SK-N-SH (cell line): ENCODE measurements around the gene PLCH1. TPM values are rescaled to one million over a fixed set of nuclear protein-coding genes. Genes with fewer than 3 reads are reported as not detected.

Experiments used
- CTCF ChIA-PET: fragments of 300-600, 350-600 bp; formaldehyde crosslinking; extraction: SDS; loops from one replicate; lab custom pipeline; 2021; lab: Yijun Ruan, JAX
- POLR2A ChIA-PET: fragments of 350-600 bp; sonication (Branson Sonifier 250); formaldehyde crosslinking; extraction: SDS; loops from one replicate; lab custom pipeline; 2020; ENCODE audit warnings: antibody characterized with exemption, inconsistent platforms; lab: Yijun Ruan, JAX
- DNase-seq: peaks from one replicate; pipeline ENCODE4 v3.0.0; 2012
- H2AFZ ChIP-seq: fragments of 200-600 bp; sonication (generic); 2 replicates; pipeline ENCODE4 v1.8.1; 2016; ENCODE audit warnings: antibody characterized with exemption, mild to moderate bottlenecking, low read depth
- H3F3A ChIP-seq: fragments of 200-600 bp; sonication (generic); replicated peaks from 2 replicates; pipeline ENCODE3; 2016; ENCODE audit warnings: antibody characterized with exemption, mild to moderate bottlenecking; ENCODE audit not compliant: insufficient read depth
- H3K27ac ChIP-seq, 2 experiments: fragments of 200-500 bp in 1 of 2; fragments of 200-600 bp in 1 of 2; sonication (Bioruptor generic) in 1 of 2; sonication (generic), shearing (Covaris generic) in 1 of 2; 2 replicates each; pipeline versions ENCODE4 v1.5.1 to v1.6.1; 2014 to 2016; ENCODE audit warnings: low read depth in 2 of 2, inconsistent platforms in 1 of 2, low read length in 1 of 2, mild to moderate bottlenecking in 1 of 2, mixed read lengths in 1 of 2
- H3K27me3 ChIP-seq: fragments of 200-600 bp; sonication (generic), shearing (Covaris generic); 2 replicates; pipeline ENCODE4 v1.6.1; 2016; ENCODE audit warnings: mixed run types; ENCODE audit not compliant: insufficient read depth
- H3K36me3 ChIP-seq, 2 experiments: fragments of 200-500 bp in 1 of 2; fragments of 200-600 bp in 1 of 2; sonication (Bioruptor generic) in 1 of 2; sonication (generic) in 1 of 2; replicated peaks in 1 of 2; 2 replicates each; pipeline versions ENCODE3 to v1.5.1; 2014 to 2016; ENCODE audit warnings: low read length in 1 of 2, mild to moderate bottlenecking in 1 of 2; ENCODE audit not compliant: insufficient read depth in 2 of 2, control insufficient read depth in 1 of 2
- H3K4me1 ChIP-seq, 2 experiments: fragments of 200-500 bp in 1 of 2; fragments of 200-600 bp in 1 of 2; sonication (Bioruptor generic) in 1 of 2; sonication (generic), shearing (Covaris generic) in 1 of 2; 2 replicates each; pipeline versions ENCODE4 v1.5.1 to v1.6.1; 2014 to 2016; ENCODE audit warnings: low read depth in 1 of 2, low read length in 1 of 2, mixed run types in 1 of 2; ENCODE audit not compliant: insufficient read depth in 2 of 2, control insufficient read depth in 1 of 2
- H3K4me2 ChIP-seq: fragments of 200-600 bp; sonication (generic), shearing (Covaris generic); 2 replicates; pipeline ENCODE4 v1.6.1; 2017; ENCODE audit warnings: mixed run types
- H3K4me3 ChIP-seq, 2 experiments: fragments of 200-500 bp in 1 of 2; fragments of 200-600 bp in 1 of 2; sonication (Bioruptor generic) in 1 of 2; sonication (generic), shearing (Covaris generic) in 1 of 2; 2 replicates each; pipeline versions ENCODE4 v1.5.1 to v1.8.1; 2014 to 2016; ENCODE audit warnings: low read depth in 2 of 2, inconsistent platforms in 1 of 2, low read length in 1 of 2, mild to moderate bottlenecking in 1 of 2, mixed read lengths in 1 of 2, moderate library complexity in 1 of 2
- H3K79me2 ChIP-seq: fragments of 200-600 bp; sonication (generic); 2 replicates; pipeline ENCODE4 v1.8.1; 2017; ENCODE audit warnings: mild to moderate bottlenecking; ENCODE audit not compliant: insufficient read depth
- H3K9ac ChIP-seq: fragments of 200-600 bp; sonication (generic); 2 replicates; pipeline ENCODE4 v1.6.1; 2017; ENCODE audit warnings: mixed run types
- H3K9me2 ChIP-seq: fragments of 200-600 bp; sonication (generic); 2 replicates; pipeline ENCODE4 v1.6.1; 2017; ENCODE audit warnings: mixed run types
- H3K9me3 ChIP-seq: fragments of 200-600 bp; sonication (generic); 2 replicates; pipeline ENCODE4 v1.6.1; 2017; ENCODE audit warnings: mixed run types, mild to moderate bottlenecking, moderate library complexity
- H4K20me1 ChIP-seq: fragments of 200-600 bp; sonication (generic); 2 replicates; pipeline ENCODE4 v1.6.1; 2017; ENCODE audit warnings: mild to moderate bottlenecking, mixed run types; ENCODE audit not compliant: insufficient read depth
- CHD2 ChIP-seq: fragments of 150-350 bp; IDR thresholded peaks from 2 replicates; pipeline ENCODE4 v1.6.1; 2018; ENCODE audit warnings: low read length; ENCODE audit not compliant: partially characterized antibody
- ELF1 ChIP-seq: IDR thresholded peaks from 2 replicates; pipeline ENCODE4 v1.4.0; 2012
- EZH2phosphoT487 ChIP-seq: fragments of 200-600 bp; sonication (generic); IDR thresholded peaks from 2 replicates; pipeline ENCODE4 v1.6.1; 2017; ENCODE audit warnings: low read depth, mixed run types, mild to moderate bottlenecking, antibody characterized with exemption, moderate library complexity, borderline replicate concordance
- FOSL2 ChIP-seq: IDR thresholded peaks from 2 replicates; pipeline ENCODE4 v1.4.0; 2012; ENCODE audit warnings: low read depth, mild to moderate bottlenecking, moderate library complexity, borderline replicate concordance
- GATA2 ChIP-seq: sonication (generic); formaldehyde crosslinking; IDR thresholded peaks from 2 replicates; pipeline ENCODE4 v1.5.0; 2020; ENCODE audit warnings: mild to moderate bottlenecking, missing genetic modification reagents
- JUND ChIP-seq: IDR thresholded peaks from 2 replicates; pipeline ENCODE4 v1.4.0; 2012
- MEF2A ChIP-seq: IDR thresholded peaks from 2 replicates; pipeline ENCODE4 v1.4.0; 2012; ENCODE audit warnings: low read depth, borderline replicate concordance
- MXI1 ChIP-seq: IDR thresholded peaks from 2 replicates; pipeline ENCODE4 v1.6.1; 2012; ENCODE audit warnings: mild to moderate bottlenecking, low read depth, low read length, improper control_type of control experiment
- NRF1 ChIP-seq: IDR thresholded peaks from 2 replicates; pipeline ENCODE4 v1.6.1; 2012; ENCODE audit warnings: low read depth, mild to moderate bottlenecking, low read length
- POLR2AphosphoS5 ChIP-seq: IDR thresholded peaks from 2 replicates; pipeline ENCODE4 v1.6.1; 2012; ENCODE audit warnings: low read depth, low read length
- RAD21 ChIP-seq: IDR thresholded peaks from 2 replicates; pipeline ENCODE4 v1.6.1; 2012; ENCODE audit warnings: mild to moderate bottlenecking, low read length
- RFX5 ChIP-seq: IDR thresholded peaks from 2 replicates; pipeline ENCODE4 v1.6.1; 2012; ENCODE audit warnings: mild to moderate bottlenecking, improper control_type of control experiment, low read length
- SMC3 ChIP-seq: IDR thresholded peaks from 2 replicates; pipeline ENCODE4 v1.6.1; 2012; ENCODE audit warnings: low read depth, low read length, improper control_type of control experiment
- TEAD4 ChIP-seq: IDR thresholded peaks from 2 replicates; pipeline ENCODE4 v1.4.0; 2012; ENCODE audit warnings: mild to moderate bottlenecking, borderline replicate concordance; ENCODE audit not compliant: insufficient read depth
- WGBS: methylation state at CpG from one replicate; pipeline ENCODE4 v1.1.6; 2017; ENCODE audit warnings: low lambda C conversion rate; 5-methylcytosine and 5-hydroxymethylcytosine counted together
- polyA plus RNA-seq, 3 experiments: library from polyadenylated mRNA; depleted of rRNA; stranded (reverse); fragments of >200 nt; gene quantifications; 2 replicates each; pipeline ENCODE4 v1.2.3, GENCODE V29; 2012
- TF ChIP-seq, protein P1 (sequence below): IDR thresholded peaks from 2 replicates; pipeline ENCODE4 v1.4.0; 2012; ENCODE audit warnings: low read depth, borderline replicate concordance
- TF ChIP-seq, protein P2 (sequence below): IDR thresholded peaks from 2 replicates; pipeline ENCODE4 v1.4.0; 2012; ENCODE audit warnings: low read depth, borderline replicate concordance
- TF ChIP-seq, protein P3 (sequence below): IDR thresholded peaks from 2 replicates; pipeline ENCODE4 v1.4.0; 2012; ENCODE audit warnings: low read depth
- TF ChIP-seq, protein P4 (sequence below): fragments of 200-600 bp; sonication (generic); IDR thresholded peaks from 2 replicates; pipeline ENCODE4 v1.6.1; 2017; ENCODE audit warnings: antibody characterized with exemption, mild to moderate bottlenecking, moderate library complexity

The PLCH1 gene
- polyA plus RNA-seq, 1 of the 3 experiments (the other 2 are of a cell fraction), result 0.26 TPM

DNA sequence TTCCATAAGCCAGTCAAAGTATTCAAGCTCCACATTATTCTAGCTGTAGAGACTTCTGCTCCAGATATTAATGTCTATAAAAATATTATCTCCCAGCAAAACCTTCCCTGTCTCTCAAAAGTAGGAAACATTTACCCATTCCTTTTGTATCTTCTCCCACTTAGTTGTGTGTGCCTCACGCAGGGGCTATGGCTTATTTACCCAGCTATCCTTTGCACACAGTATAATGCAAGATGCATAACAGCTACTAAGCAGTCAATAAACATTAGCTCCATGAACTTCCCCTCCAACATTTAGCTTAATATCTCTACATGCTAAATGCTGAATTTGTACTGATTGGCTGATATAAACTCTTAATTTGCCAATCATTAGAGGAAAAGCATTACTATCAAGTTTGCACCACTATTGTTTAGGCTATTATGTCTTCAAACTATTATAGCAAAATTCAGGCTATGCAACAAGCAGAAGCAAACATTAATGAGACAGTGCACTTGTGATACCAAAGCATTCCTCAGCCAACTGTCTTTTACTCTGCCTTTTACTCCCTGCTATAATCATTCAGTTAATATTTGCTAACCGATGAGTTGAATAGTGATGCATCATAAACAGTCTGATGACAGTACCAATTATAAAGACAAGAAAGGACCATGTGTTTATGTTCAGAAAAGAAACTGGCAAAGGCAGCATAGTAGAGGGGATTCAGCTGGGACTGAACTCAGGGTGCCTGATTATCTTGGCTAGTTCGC, 81.2 kb downstream of the PLCH1 start:
- H3K79me2 ChIP-seq, result no peaks in the 10 kb centered on the region
- POLR2A ChIA-PET, result no interaction called here

DNA sequence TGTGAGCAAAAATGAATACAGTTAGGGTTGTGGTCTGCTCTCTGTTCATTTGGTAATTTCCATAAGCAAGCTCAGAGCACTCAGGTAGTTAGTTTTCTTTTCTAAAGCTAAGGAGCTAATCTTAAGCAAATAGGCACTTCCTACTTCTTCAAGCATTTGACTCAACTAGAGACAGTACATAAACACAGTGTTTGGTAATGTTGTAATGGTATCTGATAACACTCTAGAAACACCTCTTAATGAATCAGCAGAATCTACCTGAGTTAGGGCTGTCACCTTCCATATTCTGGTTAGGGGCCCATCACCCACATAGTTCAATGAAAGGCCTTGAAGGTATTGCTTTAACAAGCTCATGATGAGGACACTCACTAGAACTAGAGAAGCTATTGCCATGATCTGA, 83.1 kb downstream of the PLCH1 start:
- no peaks in the 10 kb centered on the region for H3K36me3 ChIP-seq
- POLR2A ChIA-PET, result no interaction called here
- H3K27me3 ChIP-seq, result peaks cover 6% of the 10 kb centered on the region; the same call in 1 of the 2 replicates
- H3K9ac ChIP-seq, result no peak overlapping the region
- peaks cover 0 to 5% of the 10 kb centered on the region in 2 experiments; a peak in 1 of 4 replicates for H3K4me1 ChIP-seq
- H3K4me3 ChIP-seq, result no peak overlapping the region
- no peaks in the 10 kb centered on the region for H3K79me2 ChIP-seq
- no peak overlapping the region for H2AFZ ChIP-seq
- no peaks in the 10 kb centered on the region for H3K9me2 ChIP-seq
- no peak overlapping the region for H3K4me2 ChIP-seq
- H3F3A ChIP-seq, result no peaks in the 10 kb centered on the region
- CTCF ChIA-PET, result interaction anchor here (1.1 to 2.0 kb wide), 3 partner anchors 10 to 279 kb away, joined by 3 to 7 read pairs (median 3); no protein-coding TSS in a partner anchor
- no peaks in the 10 kb centered on the region for H4K20me1 ChIP-seq
- H3K9me3 ChIP-seq, result no peaks in the 10 kb centered on the region
- H3K27ac ChIP-seq, result no peak overlapping the region
- DNase-seq, result no peak
- TF ChIP-seq, protein P1, sequence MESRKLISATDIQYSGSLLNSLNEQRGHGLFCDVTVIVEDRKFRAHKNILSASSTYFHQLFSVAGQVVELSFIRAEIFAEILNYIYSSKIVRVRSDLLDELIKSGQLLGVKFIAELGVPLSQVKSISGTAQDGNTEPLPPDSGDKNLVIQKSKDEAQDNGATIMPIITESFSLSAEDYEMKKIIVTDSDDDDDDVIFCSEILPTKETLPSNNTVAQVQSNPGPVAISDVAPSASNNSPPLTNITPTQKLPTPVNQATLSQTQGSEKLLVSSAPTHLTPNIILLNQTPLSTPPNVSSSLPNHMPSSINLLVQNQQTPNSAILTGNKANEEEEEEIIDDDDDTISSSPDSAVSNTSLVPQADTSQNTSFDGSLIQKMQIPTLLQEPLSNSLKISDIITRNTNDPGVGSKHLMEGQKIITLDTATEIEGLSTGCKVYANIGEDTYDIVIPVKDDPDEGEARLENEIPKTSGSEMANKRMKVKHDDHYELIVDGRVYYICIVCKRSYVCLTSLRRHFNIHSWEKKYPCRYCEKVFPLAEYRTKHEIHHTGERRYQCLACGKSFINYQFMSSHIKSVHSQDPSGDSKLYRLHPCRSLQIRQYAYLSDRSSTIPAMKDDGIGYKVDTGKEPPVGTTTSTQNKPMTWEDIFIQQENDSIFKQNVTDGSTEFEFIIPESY, result no peak
- TF ChIP-seq, protein P2, sequence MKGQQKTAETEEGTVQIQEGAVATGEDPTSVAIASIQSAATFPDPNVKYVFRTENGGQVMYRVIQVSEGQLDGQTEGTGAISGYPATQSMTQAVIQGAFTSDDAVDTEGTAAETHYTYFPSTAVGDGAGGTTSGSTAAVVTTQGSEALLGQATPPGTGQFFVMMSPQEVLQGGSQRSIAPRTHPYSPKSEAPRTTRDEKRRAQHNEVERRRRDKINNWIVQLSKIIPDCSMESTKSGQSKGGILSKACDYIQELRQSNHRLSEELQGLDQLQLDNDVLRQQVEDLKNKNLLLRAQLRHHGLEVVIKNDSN, result no peak
- no peak for TF ChIP-seq FOSL2
- TF ChIP-seq, protein P3, sequence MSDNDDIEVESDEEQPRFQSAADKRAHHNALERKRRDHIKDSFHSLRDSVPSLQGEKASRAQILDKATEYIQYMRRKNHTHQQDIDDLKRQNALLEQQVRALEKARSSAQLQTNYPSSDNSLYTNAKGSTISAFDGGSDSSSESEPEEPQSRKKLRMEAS, result no peak
- TF ChIP-seq CHD2, result no peak
- TF ChIP-seq SMC3, result no peak
- TF ChIP-seq JUND, result no peak
- TF ChIP-seq MXI1, result no peak
- TF ChIP-seq GATA2 (CRISPR knock-in tag), result no peak
- TF ChIP-seq POLR2AphosphoS5, result no peak

More for the DNA sequence above, 81.2 kb downstream of the PLCH1 start:
- CTCF ChIA-PET, result no interaction called here
- H3K9ac ChIP-seq, result no peak overlapping the region
- 62% methylated on average over 3 of the region's 3 CpGs for WGBS
- peaks cover 6% of the 10 kb centered on the region; the same call in 1 of the 2 replicates for H3K27me3 ChIP-seq
- peaks cover 0 to 5% of the 10 kb centered on the region in 2 experiments; a peak in 1 of 4 replicates for H3K4me1 ChIP-seq
- no peak overlapping the region for H2AFZ ChIP-seq
- no peaks in the 10 kb centered on the region for H3K9me2 ChIP-seq
- no peak overlapping the region for H3K27ac ChIP-seq
- TF ChIP-seq ELF1 (no peak), NRF1 (no peak), CHD2 (no peak), TEAD4 (no peak), SMC3 (no peak), RAD21 (no peak), GATA2 (CRISPR knock-in tag) (no peak), EZH2phosphoT487 (no peak), POLR2AphosphoS5 (no peak), JUND (no peak), MEF2A (no peak), RFX5 (no peak)
- TF ChIP-seq, protein P2, result no peak
- TF ChIP-seq, protein P4, sequence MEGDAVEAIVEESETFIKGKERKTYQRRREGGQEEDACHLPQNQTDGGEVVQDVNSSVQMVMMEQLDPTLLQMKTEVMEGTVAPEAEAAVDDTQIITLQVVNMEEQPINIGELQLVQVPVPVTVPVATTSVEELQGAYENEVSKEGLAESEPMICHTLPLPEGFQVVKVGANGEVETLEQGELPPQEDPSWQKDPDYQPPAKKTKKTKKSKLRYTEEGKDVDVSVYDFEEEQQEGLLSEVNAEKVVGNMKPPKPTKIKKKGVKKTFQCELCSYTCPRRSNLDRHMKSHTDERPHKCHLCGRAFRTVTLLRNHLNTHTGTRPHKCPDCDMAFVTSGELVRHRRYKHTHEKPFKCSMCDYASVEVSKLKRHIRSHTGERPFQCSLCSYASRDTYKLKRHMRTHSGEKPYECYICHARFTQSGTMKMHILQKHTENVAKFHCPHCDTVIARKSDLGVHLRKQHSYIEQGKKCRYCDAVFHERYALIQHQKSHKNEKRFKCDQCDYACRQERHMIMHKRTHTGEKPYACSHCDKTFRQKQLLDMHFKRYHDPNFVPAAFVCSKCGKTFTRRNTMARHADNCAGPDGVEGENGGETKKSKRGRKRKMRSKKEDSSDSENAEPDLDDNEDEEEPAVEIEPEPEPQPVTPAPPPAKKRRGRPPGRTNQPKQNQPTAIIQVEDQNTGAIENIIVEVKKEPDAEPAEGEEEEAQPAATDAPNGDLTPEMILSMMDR, result no peak
- TF ChIP-seq, protein P3, result no peak
- no peak overlapping the region for H3K4me3 ChIP-seq
- no peaks in the 10 kb centered on the region for H3K36me3 ChIP-seq
- no peak for DNase-seq
- H3K9me3 ChIP-seq, result no peaks in the 10 kb centered on the region
- no peak overlapping the region for H3K4me2 ChIP-seq
- H4K20me1 ChIP-seq, result no peaks in the 10 kb centered on the region
- no peaks in the 10 kb centered on the region for H3F3A ChIP-seq
